GM20000 (cell line): Measurements from ENCODE around the gene NR2F6.
"Not testable (repeated sequence)": the region's sequence is repeated elsewhere in the genome, so short reads cannot be mapped to it uniquely, and the experiment has no call there.

Experiments
- DNase-seq: peaks from one replicate; pipeline ENCODE4 v3.0.0; 2012; ENCODE audit warnings: low spot score
- TF ChIP-seq, protein P1 (sequence below): IDR thresholded peaks from 2 replicates; pipeline ENCODE4 v1.5.1; 2012; ENCODE audit warnings: mild to moderate bottlenecking, control low read depth; ENCODE audit errors: extremely low read depth, missing control alignments

Gene NR2F6

GRCh38 chr19:17285415-17286135 is 39.9 kb upstream of the NR2F6 start:
- TF ChIP-seq, protein P1, sequence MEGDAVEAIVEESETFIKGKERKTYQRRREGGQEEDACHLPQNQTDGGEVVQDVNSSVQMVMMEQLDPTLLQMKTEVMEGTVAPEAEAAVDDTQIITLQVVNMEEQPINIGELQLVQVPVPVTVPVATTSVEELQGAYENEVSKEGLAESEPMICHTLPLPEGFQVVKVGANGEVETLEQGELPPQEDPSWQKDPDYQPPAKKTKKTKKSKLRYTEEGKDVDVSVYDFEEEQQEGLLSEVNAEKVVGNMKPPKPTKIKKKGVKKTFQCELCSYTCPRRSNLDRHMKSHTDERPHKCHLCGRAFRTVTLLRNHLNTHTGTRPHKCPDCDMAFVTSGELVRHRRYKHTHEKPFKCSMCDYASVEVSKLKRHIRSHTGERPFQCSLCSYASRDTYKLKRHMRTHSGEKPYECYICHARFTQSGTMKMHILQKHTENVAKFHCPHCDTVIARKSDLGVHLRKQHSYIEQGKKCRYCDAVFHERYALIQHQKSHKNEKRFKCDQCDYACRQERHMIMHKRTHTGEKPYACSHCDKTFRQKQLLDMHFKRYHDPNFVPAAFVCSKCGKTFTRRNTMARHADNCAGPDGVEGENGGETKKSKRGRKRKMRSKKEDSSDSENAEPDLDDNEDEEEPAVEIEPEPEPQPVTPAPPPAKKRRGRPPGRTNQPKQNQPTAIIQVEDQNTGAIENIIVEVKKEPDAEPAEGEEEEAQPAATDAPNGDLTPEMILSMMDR = no peak

DNA sequence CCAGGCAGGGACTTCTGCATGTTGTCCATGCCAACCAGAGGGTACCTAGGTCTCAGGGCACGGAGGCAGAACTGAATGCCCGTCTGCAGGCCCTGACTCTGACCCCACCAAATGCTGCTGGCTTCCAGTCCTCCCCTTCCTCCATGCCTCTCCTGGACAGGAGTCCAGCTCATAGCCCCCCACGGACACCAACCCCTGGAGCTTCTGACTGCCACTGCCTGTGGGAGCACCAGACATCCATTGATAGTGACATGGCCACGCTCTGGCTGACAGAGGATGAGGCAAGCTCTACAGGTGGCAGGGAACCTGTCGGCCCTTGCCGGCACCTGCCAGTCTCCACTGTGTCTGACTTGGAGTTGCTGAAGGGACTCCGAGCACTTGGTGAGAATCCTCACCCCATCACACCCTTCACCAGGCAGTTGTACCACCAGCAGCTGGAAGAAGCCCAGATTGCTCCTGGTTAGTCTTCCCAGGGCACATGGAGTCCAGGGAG is 37.8 kb upstream of the NR2F6 start:
- TF ChIP-seq, protein P1 = no peak
- no peak for DNase-seq

More at GRCh38 chr19:17285415-17286135, 39.9 kb upstream of the NR2F6 start:
- DNase-seq = no peak

DNA sequence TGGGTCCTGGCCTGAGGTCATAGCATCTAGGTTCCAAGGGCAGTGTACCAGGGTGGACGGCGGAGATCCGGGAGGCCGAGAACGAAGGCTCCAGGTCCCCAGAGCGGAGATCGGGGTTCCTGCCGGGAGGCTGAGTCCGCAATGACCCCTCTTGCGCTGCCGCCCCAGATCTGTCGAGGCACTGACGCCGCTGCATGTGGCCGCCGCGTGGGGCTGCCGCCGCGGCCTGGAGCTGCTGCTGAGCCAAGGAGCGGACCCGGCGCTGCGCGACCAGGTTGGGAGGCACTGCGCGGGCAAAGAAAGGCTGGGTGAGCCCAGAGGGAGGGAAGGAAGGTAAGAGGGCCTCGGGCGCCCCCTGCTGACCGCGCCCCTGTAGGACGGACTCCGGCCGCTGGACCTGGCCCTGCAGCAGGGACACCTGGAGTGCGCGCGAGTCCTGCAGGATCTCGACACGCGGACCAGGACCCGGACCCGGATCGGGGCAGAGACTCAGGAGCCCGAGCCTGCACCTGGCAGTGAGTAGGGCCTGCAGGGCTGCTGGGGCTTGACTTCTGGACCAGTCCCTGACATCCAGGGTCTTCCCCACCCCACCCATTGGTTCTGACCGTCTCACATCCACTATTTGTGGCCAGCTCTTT is 36.9 kb upstream of the NR2F6 start:
- DNase-seq = peak; percentile 92

GRCh38 chr19:17281391-17282304 is 35.9 kb upstream of the NR2F6 start, which contains the start of gene ANKLE1:
TSS of gene ANKLE1 (plus strand) at chr19:17281901. CDS start at chr19:17281921, 20 bp downstream.
- TF ChIP-seq, protein P1 = no peak
- DNase-seq = peak; percentile 84

More for the DNA sequence above, 36.9 kb upstream of the NR2F6 start:
- TF ChIP-seq, protein P1 = peak; percentile 85

DNA sequence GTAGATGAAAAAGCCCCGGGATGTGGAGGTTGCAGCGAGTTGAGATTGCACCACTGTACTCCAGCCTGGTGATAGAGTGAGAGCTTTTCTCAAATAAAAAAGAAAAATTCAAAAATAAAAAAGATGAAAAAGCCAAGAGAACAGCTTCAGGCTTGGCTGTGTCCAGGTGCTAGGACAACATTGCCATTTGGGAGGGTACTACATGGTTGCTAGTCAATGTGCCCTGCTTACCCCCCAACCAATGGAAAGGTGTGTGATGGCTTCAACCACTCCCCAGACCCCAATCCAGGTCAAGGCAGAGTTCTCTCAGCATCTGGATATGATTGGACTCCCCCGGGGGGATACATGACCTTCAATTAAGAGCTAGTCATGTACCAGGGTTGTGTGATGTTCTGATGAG is 33.7 kb upstream of the NR2F6 start:
- no peak for DNase-seq
- TF ChIP-seq, protein P1 = no peak

- DNase-seq = no peak
- TF ChIP-seq, protein P1 = no peak
These were observed 29.9 kb upstream of the NR2F6 start for GRCh38 chr19:17275441-17276175.

DNA sequence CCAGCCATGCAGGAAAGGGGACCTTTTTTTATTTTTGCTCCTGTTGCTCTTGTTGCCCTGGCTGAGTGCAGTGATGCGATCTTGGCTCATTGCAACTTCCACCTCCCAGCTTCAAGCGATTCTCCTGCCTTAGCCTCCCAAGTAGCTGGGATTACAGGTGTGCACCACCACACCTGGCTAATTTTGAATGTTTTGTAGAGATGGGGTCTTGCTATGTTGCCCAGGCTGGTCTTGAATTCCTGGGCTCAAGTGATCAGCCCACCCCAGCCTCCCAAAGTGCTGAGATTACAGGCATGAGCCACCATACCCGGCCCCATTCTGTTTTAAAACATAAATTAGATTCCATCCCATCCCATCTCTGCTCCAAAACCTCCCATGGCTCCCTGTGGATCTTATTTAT is 29.2 kb upstream of the NR2F6 start:
- not testable (repeated sequence) for DNase-seq
